Activated naive CD4-positive, alpha-beta T cell treated with anti-CD3 and anti-CD28 coated beads, Interleukin-2, amount 50 U/mL, for 24 hours (primary cell): ENCODE data around the gene KCNIP4.

Source experiments
- H3K27ac Mint-ChIP-seq: one replicate; pipeline ENCODE4 v1.8.0; 2021; ENCODE audit warnings: mild to moderate bottlenecking, mixed read lengths
- H3K27me3 Mint-ChIP-seq: one replicate; pipeline ENCODE4 v1.8.0; 2021; ENCODE audit warnings: mixed read lengths
- H3K36me3 Mint-ChIP-seq: one replicate; pipeline ENCODE4 v1.8.0; 2021; ENCODE audit warnings: mixed read lengths
- H3K4me1 Mint-ChIP-seq: one replicate; pipeline ENCODE4 v1.8.0; 2021; ENCODE audit warnings: mixed read lengths
- H3K4me3 Mint-ChIP-seq: one replicate; pipeline ENCODE4 v1.8.0; 2021; ENCODE audit warnings: mild to moderate bottlenecking, mixed read lengths
- H3K9me3 Mint-ChIP-seq: one replicate; pipeline ENCODE4 v1.8.0; 2021; ENCODE audit warnings: mixed read lengths

KCNIP4 gene

DNA sequence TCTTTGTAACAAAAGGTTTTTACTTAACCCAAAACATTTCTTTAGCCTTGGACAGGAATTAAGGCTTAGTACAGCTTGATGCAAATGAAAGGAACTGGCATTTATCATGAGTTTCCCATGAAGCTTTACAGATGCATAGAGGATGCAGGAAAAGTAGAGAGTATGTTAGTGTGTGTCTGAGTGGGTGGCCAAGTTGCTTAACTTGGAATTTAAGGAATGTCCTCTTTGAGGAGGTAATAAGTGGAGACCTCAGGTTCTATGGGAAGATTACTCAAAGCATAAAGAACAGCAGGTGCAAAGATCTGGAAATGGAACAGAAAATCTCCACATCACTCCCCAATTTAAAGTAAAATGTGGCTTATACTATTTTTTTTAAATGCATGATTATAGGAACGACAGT is 457.9 kb downstream of the KCNIP4 start:
- Mint-ChIP-seq H3K9me3 (no peaks in the 10 kb centered on the region), H3K27me3 (no peaks in the 10 kb centered on the region), H3K27ac (no peak overlapping the region), H3K4me3 (no peak overlapping the region), H3K36me3 (no peaks in the 10 kb centered on the region), H3K4me1 (no peaks in the 10 kb centered on the region)

DNA sequence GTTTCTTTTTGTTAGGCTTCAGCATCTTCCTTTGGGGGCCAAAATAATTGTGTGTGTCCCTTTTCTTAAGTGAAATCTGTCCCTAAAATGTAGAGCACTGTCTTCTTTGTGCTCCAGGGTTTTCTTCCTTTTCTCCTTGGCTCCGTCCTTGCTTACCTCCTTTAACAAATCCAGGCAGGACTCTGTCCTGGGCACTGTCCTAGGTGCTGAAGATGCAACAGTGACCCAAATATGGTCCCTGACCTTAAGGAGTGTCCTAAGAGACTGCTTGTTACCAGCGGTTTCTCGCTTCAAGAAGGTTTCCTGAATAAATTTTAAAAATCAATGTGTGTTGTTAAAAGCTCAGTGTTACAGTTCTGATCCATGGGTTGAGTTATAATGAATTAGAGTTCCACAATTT is 471.8 kb downstream of the KCNIP4 start:
- Mint-ChIP-seq H3K36me3 (no peaks in the 10 kb centered on the region), H3K9me3 (peaks cover 8% of the 10 kb centered on the region), H3K4me1 (no peaks in the 10 kb centered on the region), H3K4me3 (no peak overlapping the region), H3K27me3 (no peaks in the 10 kb centered on the region), H3K27ac (no peak overlapping the region)

DNA sequence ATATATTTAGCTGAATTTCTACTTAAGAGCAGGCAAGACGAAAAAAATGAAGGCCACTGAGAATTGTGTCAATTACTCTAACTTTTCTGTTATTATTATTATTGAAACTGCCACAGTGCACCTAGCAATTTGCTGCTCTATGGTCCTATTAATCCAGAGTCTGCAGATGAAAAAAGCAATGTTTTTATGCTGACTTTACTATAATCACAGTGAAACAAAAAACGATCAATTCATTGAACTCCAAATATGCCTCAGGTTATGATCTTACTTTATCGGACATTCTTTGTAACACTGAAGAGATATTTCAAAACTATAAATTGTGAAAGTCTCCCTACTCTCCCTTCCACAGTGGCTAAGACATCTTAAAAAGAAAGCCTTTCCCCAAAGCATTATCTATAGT is 474.4 kb downstream of the KCNIP4 start:
- no peak overlapping the region for H3K27ac Mint-ChIP-seq
- peaks cover 8% of the 10 kb centered on the region for H3K9me3 Mint-ChIP-seq

GRCh38 chr4:21470535-21470934 is 478.0 kb downstream of the KCNIP4 start:
- no peaks in the 10 kb centered on the region for H3K27me3 Mint-ChIP-seq
- no peaks in the 10 kb centered on the region for H3K4me1 Mint-ChIP-seq
- H3K4me3 Mint-ChIP-seq: no peak overlapping the region
- H3K36me3 Mint-ChIP-seq: no peaks in the 10 kb centered on the region
- H3K27ac Mint-ChIP-seq: no peak overlapping the region
- peaks cover 4% of the 10 kb centered on the region for H3K9me3 Mint-ChIP-seq

More for the DNA sequence above, 474.4 kb downstream of the KCNIP4 start:
- H3K4me1 Mint-ChIP-seq: no peaks in the 10 kb centered on the region
- no peak overlapping the region for H3K4me3 Mint-ChIP-seq
- H3K36me3 Mint-ChIP-seq: no peaks in the 10 kb centered on the region
- H3K27me3 Mint-ChIP-seq: no peaks in the 10 kb centered on the region

- Mint-ChIP-seq H3K36me3 (no peaks in the 10 kb centered on the region), H3K9me3 (peaks cover 4% of the 10 kb centered on the region), H3K27ac (no peak overlapping the region), H3K4me3 (no peak overlapping the region), H3K27me3 (no peaks in the 10 kb centered on the region), H3K4me1 (no peaks in the 10 kb centered on the region)
Observed at GRCh38 chr4:21469438-21470300, 478.9 kb downstream of the KCNIP4 start.

DNA sequence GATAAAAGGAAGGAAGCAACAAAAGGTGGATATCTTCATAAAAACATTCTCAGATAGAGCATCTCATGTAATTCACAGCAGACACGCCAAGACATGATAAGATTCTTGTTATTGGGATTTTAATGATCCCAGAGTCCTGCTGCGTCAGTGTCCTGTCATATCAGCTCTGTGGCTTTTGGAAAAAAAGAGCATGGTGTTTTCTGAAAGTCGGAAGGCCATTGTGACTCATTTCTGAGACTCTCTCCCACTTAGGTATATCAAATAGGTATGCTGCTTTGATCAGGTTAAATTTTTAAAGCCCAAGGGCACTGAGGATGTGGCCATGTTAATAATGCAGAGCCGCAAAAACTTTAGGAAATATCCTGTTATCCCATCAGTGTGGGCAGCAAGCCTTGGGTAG is 481.0 kb downstream of the KCNIP4 start:
- H3K27me3 Mint-ChIP-seq: no peaks in the 10 kb centered on the region
- peaks cover 4% of the 10 kb centered on the region for H3K9me3 Mint-ChIP-seq
- H3K4me3 Mint-ChIP-seq: no peak overlapping the region
- H3K27ac Mint-ChIP-seq: no peak overlapping the region
- H3K36me3 Mint-ChIP-seq: no peaks in the 10 kb centered on the region
- no peaks in the 10 kb centered on the region for H3K4me1 Mint-ChIP-seq

DNA sequence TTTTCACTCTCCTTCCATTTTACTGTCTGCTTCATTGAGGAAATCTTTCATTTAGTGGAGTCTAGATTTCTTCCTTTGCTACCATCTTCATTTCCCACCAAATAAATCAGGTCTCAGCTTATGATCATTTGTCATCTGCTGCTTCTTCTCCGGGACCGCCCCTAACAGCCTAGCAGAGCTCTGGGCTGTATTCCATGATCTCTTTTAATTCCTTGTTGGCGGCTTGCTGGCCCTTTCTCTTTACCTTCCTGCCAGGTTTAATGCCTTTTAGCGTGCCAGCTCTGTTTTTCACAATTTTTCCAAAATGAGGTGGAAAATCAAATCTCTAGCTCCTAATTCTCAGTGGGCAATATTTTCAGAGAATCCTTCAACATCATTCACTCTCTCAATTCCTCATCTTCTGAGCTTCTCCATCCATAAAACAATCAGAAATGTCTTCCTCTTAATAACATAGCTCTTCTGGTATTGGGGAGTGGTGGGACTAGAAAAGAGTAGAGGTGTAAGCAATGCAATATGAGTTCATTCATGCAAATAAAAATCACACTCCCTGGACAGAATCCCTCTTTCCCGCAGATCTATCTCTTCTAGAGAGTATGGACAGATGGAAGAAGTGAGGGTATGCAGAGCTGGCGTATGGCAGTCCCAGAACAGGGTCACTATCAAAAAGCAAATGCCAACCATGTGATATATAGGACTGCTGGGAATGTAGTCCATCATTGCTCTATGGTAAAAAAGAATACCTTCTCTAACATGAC is 491.3 kb downstream of the KCNIP4 start:
- no peak overlapping the region for H3K27ac Mint-ChIP-seq
- peaks cover 10% of the 10 kb centered on the region for H3K9me3 Mint-ChIP-seq
- H3K4me3 Mint-ChIP-seq: no peak overlapping the region
- no peaks in the 10 kb centered on the region for H3K27me3 Mint-ChIP-seq
- no peaks in the 10 kb centered on the region for H3K4me1 Mint-ChIP-seq
- no peaks in the 10 kb centered on the region for H3K36me3 Mint-ChIP-seq

DNA sequence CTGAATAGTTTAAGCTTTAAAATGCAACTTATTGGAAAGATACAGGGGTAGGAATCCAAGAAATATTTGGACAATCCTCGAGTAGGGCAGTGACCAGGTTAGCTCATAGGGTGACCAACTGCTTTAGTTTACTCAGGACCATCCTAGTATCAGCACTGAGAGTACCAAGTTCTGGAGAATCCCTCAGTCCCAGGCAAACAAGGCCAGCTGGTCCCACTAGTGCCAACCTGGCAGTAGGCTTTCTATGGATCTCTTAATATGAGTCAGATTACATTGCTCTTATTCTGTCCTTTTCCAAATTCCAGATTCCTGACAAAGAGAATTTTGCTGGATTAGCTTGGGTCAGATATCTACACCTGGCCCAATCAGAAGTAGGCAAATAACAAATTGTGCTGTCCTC is 493.7 kb downstream of the KCNIP4 start:
- H3K9me3 Mint-ChIP-seq: peaks cover 5% of the 10 kb centered on the region
- no peak overlapping the region for H3K4me3 Mint-ChIP-seq
- no peaks in the 10 kb centered on the region for H3K4me1 Mint-ChIP-seq
- no peak overlapping the region for H3K27ac Mint-ChIP-seq
- no peaks in the 10 kb centered on the region for H3K36me3 Mint-ChIP-seq
- no peaks in the 10 kb centered on the region for H3K27me3 Mint-ChIP-seq

DNA sequence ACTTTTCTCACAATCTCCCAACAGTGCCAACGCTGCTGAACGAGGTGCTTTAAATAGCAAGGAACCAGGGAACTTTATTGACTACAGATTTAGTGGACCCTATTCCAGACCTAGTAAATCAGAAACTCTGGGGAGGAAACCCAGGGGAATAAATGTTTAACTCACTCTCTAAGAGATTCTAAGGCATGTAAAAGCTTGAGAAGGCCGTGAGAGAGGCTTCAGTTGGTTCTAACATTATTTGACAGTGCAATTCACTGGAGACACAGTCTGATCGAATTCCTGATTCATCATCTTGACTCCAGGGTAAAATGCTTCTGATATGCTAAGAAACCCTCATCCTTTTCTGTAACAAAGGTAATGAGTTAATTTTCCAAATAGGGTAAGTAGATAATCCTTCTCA is 494.4 kb downstream of the KCNIP4 start:
- no peak overlapping the region for H3K4me3 Mint-ChIP-seq
- H3K4me1 Mint-ChIP-seq: no peaks in the 10 kb centered on the region
- no peak overlapping the region for H3K27ac Mint-ChIP-seq
- no peaks in the 10 kb centered on the region for H3K36me3 Mint-ChIP-seq
- no peaks in the 10 kb centered on the region for H3K27me3 Mint-ChIP-seq
- H3K9me3 Mint-ChIP-seq: peaks cover 5% of the 10 kb centered on the region

DNA sequence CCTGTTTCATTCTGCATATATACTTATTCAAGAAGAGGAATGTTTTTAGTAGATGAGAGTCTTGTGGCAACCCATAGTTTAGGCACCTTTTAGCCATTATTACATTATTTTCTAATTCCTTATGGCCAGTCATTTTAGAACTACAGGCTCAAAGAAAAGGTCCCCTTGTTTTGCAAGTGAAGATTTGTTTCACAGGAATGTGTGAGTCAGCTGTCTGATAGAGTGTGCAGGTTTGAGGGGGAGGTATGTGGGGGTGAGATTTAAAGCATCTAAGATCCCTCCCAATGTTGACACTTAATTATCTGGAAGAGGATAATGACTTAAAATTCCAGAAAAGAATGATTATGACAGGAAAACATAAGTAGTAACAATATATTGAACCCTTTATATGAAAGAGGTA is 495.6 kb downstream of the KCNIP4 start:
- Mint-ChIP-seq H3K27ac (no peak overlapping the region), H3K9me3 (peaks cover 5% of the 10 kb centered on the region), H3K4me3 (no peak overlapping the region), H3K4me1 (no peaks in the 10 kb centered on the region), H3K27me3 (no peaks in the 10 kb centered on the region), H3K36me3 (no peaks in the 10 kb centered on the region)

DNA sequence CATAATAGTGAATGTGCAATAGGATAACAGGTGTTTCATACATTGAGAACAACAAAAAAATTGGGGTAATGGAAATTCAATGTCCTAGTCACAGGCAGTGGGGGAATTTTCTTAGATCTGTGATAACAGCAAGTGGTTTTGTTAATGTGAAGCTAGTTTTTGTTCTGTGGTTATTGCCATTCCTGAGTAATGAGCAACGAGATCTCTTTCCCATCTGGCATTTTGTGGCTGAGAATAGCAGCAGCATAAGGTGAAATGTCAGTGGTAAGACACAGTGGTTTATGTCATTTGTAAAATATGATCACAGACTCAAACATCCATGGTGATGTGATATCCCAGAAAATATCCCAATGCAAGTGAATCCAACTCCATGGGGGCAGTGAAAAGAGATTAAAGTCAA is 497.5 kb downstream of the KCNIP4 start:
- Mint-ChIP-seq H3K9me3 (no peaks in the 10 kb centered on the region), H3K27me3 (no peaks in the 10 kb centered on the region), H3K4me1 (no peaks in the 10 kb centered on the region), H3K36me3 (no peaks in the 10 kb centered on the region), H3K27ac (no peak overlapping the region), H3K4me3 (no peak overlapping the region)

DNA sequence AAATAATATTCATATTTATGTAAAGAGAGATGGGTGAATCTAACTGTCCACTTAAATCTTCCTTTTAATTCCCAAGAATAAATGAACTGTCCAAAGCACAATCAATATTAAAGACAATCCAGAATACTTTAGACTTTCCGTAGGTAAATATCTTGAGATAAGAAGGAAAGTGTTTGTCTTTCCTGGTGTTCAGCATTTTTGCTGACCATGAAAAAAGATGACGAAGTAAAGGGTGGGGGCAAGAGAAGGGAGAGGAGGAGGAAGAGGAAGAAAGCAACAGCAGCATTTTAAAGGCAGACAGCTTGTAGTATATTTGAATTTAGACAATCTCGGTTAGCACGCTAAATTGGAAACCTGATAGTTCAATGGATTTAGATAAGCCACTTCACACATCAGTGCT is 498.2 kb downstream of the KCNIP4 start:
- Mint-ChIP-seq H3K27ac (no peak overlapping the region), H3K4me3 (no peak overlapping the region), H3K36me3 (no peaks in the 10 kb centered on the region), H3K4me1 (no peaks in the 10 kb centered on the region), H3K9me3 (no peaks in the 10 kb centered on the region), H3K27me3 (no peaks in the 10 kb centered on the region)

DNA sequence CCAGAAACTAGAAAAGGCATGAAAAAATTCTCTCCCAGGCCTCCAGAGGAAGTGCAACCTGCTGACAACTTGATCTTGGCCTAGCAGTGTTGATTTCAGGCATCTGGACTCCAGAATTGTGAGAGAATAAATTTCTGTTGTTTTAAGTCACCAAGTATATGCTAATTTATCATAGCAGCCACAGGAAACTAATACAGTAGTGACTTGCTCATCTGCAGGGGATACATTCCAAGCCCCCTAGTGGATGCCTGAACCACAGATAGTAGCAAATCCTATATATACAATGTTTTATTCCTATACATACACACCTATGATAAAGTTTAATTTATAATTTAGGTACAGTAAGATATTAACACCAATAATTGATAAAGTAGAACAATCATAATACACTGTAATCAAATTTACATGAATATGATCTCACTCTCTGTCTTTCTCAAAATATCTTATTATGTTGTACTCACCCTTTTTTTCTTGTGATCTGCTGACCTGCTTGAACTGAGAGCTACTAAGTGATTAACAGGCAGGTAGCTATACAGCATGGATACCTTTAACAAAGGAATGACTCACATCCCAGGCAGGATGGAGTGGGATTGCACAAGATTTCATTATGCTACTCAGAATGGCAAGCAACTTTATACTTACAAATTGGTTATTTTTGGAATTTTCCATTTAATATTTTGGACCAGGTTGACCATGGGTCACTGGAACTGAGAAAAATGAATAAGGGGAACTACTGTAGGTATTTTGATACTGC is 501.1 kb downstream of the KCNIP4 start:
- Mint-ChIP-seq H3K36me3 (no peaks in the 10 kb centered on the region), H3K27me3 (no peaks in the 10 kb centered on the region), H3K4me1 (no peaks in the 10 kb centered on the region), H3K27ac (no peak overlapping the region), H3K9me3 (no peaks in the 10 kb centered on the region), H3K4me3 (no peak overlapping the region)

DNA sequence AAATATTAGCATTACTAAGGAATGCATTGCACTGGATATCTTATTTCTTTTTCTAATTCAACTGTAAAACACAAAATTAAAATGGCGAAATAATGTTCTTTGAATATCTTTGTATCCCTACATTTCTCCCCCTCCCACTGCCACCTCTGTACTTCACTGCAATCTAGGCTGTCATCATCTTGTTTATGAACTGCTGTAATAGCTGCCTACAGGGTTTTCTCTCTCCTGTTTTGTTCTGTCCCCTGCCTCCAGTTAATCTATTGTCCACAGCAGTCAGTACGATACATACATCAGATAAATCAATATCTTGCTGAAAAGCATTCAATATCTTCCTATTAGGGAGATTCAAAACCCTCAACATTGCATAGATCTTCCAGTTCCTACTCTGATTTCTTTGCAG is 528.4 kb downstream of the KCNIP4 start:
- no peaks in the 10 kb centered on the region for H3K36me3 Mint-ChIP-seq
- no peaks in the 10 kb centered on the region for H3K4me1 Mint-ChIP-seq
- no peak overlapping the region for H3K4me3 Mint-ChIP-seq
- H3K27me3 Mint-ChIP-seq: no peaks in the 10 kb centered on the region
- H3K9me3 Mint-ChIP-seq: no peaks in the 10 kb centered on the region
- H3K27ac Mint-ChIP-seq: no peak overlapping the region

- Mint-ChIP-seq H3K36me3 (no peaks in the 10 kb centered on the region), H3K27me3 (no peaks in the 10 kb centered on the region), H3K4me3 (no peak overlapping the region), H3K9me3 (no peaks in the 10 kb centered on the region), H3K27ac (no peak overlapping the region), H3K4me1 (no peaks in the 10 kb centered on the region)
Observed at GRCh38 chr4:21415728-21416127, 532.8 kb downstream of the KCNIP4 start.
